Esophagus muscularis mucosa (tissue), 4 donors: Measurements from ENCODE around the gene GALK2. TPM values are rescaled to one million over a fixed set of nuclear protein-coding genes. Genes with fewer than 3 reads are reported as not detected.

Experiments
- DNase-seq: peaks from one replicate; pipeline ENCODE4 v3.0.0-alpha.2; 2017; ENCODE audit errors: extremely low spot score
- H3K27ac ChIP-seq, 4 donors: fragments of 200-600 bp; sonication (generic); replicated peaks in 1 of 4; 1 replicate in 3 of 4; 2 replicates in 1 of 4; pipeline ENCODE4 v1.5.1; 2016 to 2019; ENCODE audit warnings: mild to moderate bottlenecking in 1 of 4
- H3K27me3 ChIP-seq, 4 donors: fragments of 200-600 bp; sonication (generic); one replicate each; pipeline versions ENCODE4 v1.5.1 to v1.6.0; 2016 to 2019
- H3K36me3 ChIP-seq, 4 donors: fragments of 200-600 bp; sonication (generic); one replicate each; pipeline ENCODE4 v1.5.1; 2016 to 2019
- H3K4me1 ChIP-seq, 4 donors: fragments of 200-600 bp; sonication (generic); one replicate each; pipeline ENCODE4 v1.5.1; 2016 to 2019
- H3K4me3 ChIP-seq, 4 donors: fragments of 200-600 bp; sonication (generic); 1 replicate in 2 of 4; 2 replicates in 2 of 4; pipeline ENCODE4 v1.5.1; 2016 to 2019; ENCODE audit warnings: mild to moderate bottlenecking in 4 of 4, moderate library complexity in 1 of 4
- H3K9me3 ChIP-seq, 4 donors: fragments of 200-600 bp; sonication (generic); 1 replicate in 3 of 4; 2 replicates in 1 of 4; pipeline ENCODE4 v1.5.1; 2016 to 2019
- CTCF ChIP-seq, 3 experiments: fragments of 200-600 bp in 2 of 3; fragments of 450-650 bp in 1 of 3; sonication (generic) in 2 of 3; IDR thresholded peaks; one replicate each; pipeline ENCODE4 v1.5.1; 2017 to 2019; ENCODE audit warnings: antibody characterized with exemption in 3 of 3, mild to moderate bottlenecking in 2 of 3, moderate library complexity in 1 of 3
- EP300 ChIP-seq: sonication (generic); formaldehyde crosslinking; IDR thresholded peaks from one replicate; pipeline ENCODE4 v1.6.1; 2017; ENCODE audit warnings: antibody characterized with exemption
- POLR2A ChIP-seq: fragments of 450-650 bp; IDR thresholded peaks from one replicate; pipeline ENCODE4 v1.6.1; 2017; ENCODE audit warnings: antibody characterized with exemption, moderate library complexity, mild to moderate bottlenecking, low read depth
- POLR2AphosphoS5 ChIP-seq, 2 donors: sonication (generic); formaldehyde crosslinking; IDR thresholded peaks; one replicate each; pipeline ENCODE4 v1.6.1; 2017; ENCODE audit warnings: antibody characterized with exemption in 2 of 2
- WGBS: methylation state at CpG from one replicate; pipeline ENCODE4 v1.1.5; 2018; 5-methylcytosine and 5-hydroxymethylcytosine counted together
- intact Hi-C: fragments of 100-400 bp; cut with DNase I; formaldehyde crosslinking; loops from one replicate; pipeline ENCODE4 v1.15.1; 2023
- total RNA-seq, 4 donors: library from RNA; depleted of rRNA; stranded (reverse); fragments of >200 nt; gene quantifications; one replicate each; pipeline versions ENCODE4 v1.1.0 to v1.2.1, GENCODE V29; 2016

GALK2 gene
- total RNA-seq, 4 donors from 2014 or later, result 34.5 to 50.3 (median 41.5) TPM

GRCh38 chr15:49313650-49314049, 143.6 kb downstream of the GALK2 start:
- Histone ChIP-seq H3K27ac (no peak overlapping the region), H3K27me3 (no peaks in the 10 kb centered on the region), H3K36me3 (peaks cover 0 to 4% (median 0%) of the 10 kb centered on the region in 4 donors), H3K4me3 (no peak overlapping the region), H3K9me3 (no peaks in the 10 kb centered on the region), H3K4me1 (peaks cover 0 to 31% (median 20%) of the 10 kb centered on the region in 4 donors)
- DNase-seq, result no peak
- intact Hi-C loops, result no loop called here
- WGBS, result 100% methylated on average over 1 of the region's 1 CpG
- TF ChIP-seq CTCF (IDR thresholded peaks at IDR 0.05) (no peak), POLR2A (no peak), EP300 (no peak), POLR2AphosphoS5 (IDR thresholded peaks at IDR 0.05) (no peak)

- intact Hi-C loops, result no loop called here
- Histone ChIP-seq H3K27ac (peak overlapping the region in 1 of 4 donors; percentile 10), H3K9me3 (no peaks in the 10 kb centered on the region), H3K27me3 (no peaks in the 10 kb centered on the region), H3K36me3 (peaks cover 2 to 11% (median 7%) of the 10 kb centered on the region in 4 donors), H3K4me3 (no peak overlapping the region), H3K4me1 (peaks cover 0 to 31% (median 20%) of the 10 kb centered on the region in 4 donors)
- no peak for TF ChIP-seq EP300
- TF ChIP-seq POLR2A, result no peak
- TF ChIP-seq CTCF (IDR thresholded peaks at IDR 0.05), result no peak
- TF ChIP-seq POLR2AphosphoS5 (IDR thresholded peaks at IDR 0.05), result peak in 1 of 2 donors; percentile 17
- DNase-seq, result no peak
- 28% methylated on average over 1 of the region's 1 CpG for WGBS
These were observed 144.7 kb downstream of the GALK2 start for GRCh38 chr15:49314716-49315115.

GRCh38 chr15:49315391-49315823, 145.4 kb downstream of the GALK2 start:
- Histone ChIP-seq H3K27me3 (no peaks in the 10 kb centered on the region), H3K27ac (no peak overlapping the region), H3K9me3 (no peaks in the 10 kb centered on the region), H3K4me3 (no peak overlapping the region), H3K4me1 (peaks cover 0 to 31% (median 20%) of the 10 kb centered on the region in 4 donors), H3K36me3 (peaks cover 7 to 18% (median 12%) of the 10 kb centered on the region in 4 donors)
- WGBS, result 53% methylated on average over 2 of the region's 2 CpGs
- TF ChIP-seq EP300, result no peak
- TF ChIP-seq POLR2AphosphoS5 (IDR thresholded peaks at IDR 0.05), result no peak
- no peak for TF ChIP-seq POLR2A
- no peak for TF ChIP-seq CTCF (IDR thresholded peaks at IDR 0.05)
- DNase-seq, result no peak
- intact Hi-C loops, result no loop called here

GRCh38 chr15:49320351-49320750, 150.3 kb downstream of the GALK2 start:
- peaks cover 8 to 27% (median 17%) of the 10 kb centered on the region in 4 donors for H3K36me3 ChIP-seq
- H3K27ac ChIP-seq, result no peak overlapping the region
- H3K4me1 ChIP-seq, result peaks cover 0 to 5% (median 3%) of the 10 kb centered on the region in 4 donors
- TF ChIP-seq POLR2A, result no peak
- TF ChIP-seq CTCF (IDR thresholded peaks at IDR 0.05), result no peak
- TF ChIP-seq EP300, result no peak
- TF ChIP-seq POLR2AphosphoS5 (IDR thresholded peaks at IDR 0.05), result no peak
- no peak for DNase-seq
- H3K4me3 ChIP-seq, result no peak overlapping the region
- intact Hi-C loops, result no loop called here
- no peaks in the 10 kb centered on the region for H3K27me3 ChIP-seq
- H3K9me3 ChIP-seq, result no peaks in the 10 kb centered on the region
- WGBS, result 67% methylated on average over 1 of the region's 1 CpG

GRCh38 chr15:49323207-49323606, 153.2 kb downstream of the GALK2 start:
- DNase-seq, result no peak
- H3K27me3 ChIP-seq, result no peaks in the 10 kb centered on the region
- H3K4me1 ChIP-seq, result peaks cover 0 to 4% (median 0%) of the 10 kb centered on the region in 4 donors
- no peaks in the 10 kb centered on the region for H3K9me3 ChIP-seq
- no peak overlapping the region for H3K4me3 ChIP-seq
- H3K27ac ChIP-seq, result no peak overlapping the region
- intact Hi-C loops, result no loop called here
- TF ChIP-seq EP300 (no peak), POLR2AphosphoS5 (IDR thresholded peaks at IDR 0.05) (no peak), POLR2A (no peak), CTCF (IDR thresholded peaks at IDR 0.05) (no peak)
- peaks cover 8 to 32% (median 18%) of the 10 kb centered on the region in 4 donors for H3K36me3 ChIP-seq
- WGBS, result 87% methylated on average over 1 of the region's 1 CpG
